WTC11 (cell line): ENCODE results near the gene STXBP5.

Experiments
- CREB1 ChIP-seq: sonication (generic); formaldehyde crosslinking; IDR thresholded peaks from 2 replicates; pipeline ENCODE4 v1.8.0; 2023; ENCODE audit warnings: mild to moderate bottlenecking, missing genetic modification reagents
- CREM ChIP-seq: sonication (generic); formaldehyde crosslinking; IDR thresholded peaks from 2 replicates; pipeline ENCODE4 v1.8.1; 2022; ENCODE audit warnings: mild to moderate bottlenecking, missing genetic modification reagents, moderate library complexity
- ELF4 ChIP-seq: sonication (generic); formaldehyde crosslinking; IDR thresholded peaks from 2 replicates; pipeline ENCODE4 v1.8.1; 2022; ENCODE audit warnings: low read depth, mild to moderate bottlenecking, moderate library complexity, missing genetic modification reagents
- GABPB1 ChIP-seq: sonication (generic); formaldehyde crosslinking; IDR thresholded peaks from 2 replicates; pipeline ENCODE4 v1.8.1; 2023; ENCODE audit warnings: mild to moderate bottlenecking, missing genetic modification reagents
- MAX ChIP-seq: sonication (generic); formaldehyde crosslinking; IDR thresholded peaks from 2 replicates; pipeline ENCODE4 v1.8.0; 2022; ENCODE audit warnings: mild to moderate bottlenecking, missing genetic modification reagents
- NFE2L1 ChIP-seq: sonication (generic); formaldehyde crosslinking; IDR thresholded peaks from 2 replicates; pipeline ENCODE4 v1.8.1; 2023; ENCODE audit warnings: missing genetic modification reagents
- USF2 ChIP-seq: sonication (generic); formaldehyde crosslinking; IDR thresholded peaks from 2 replicates; pipeline ENCODE4 v1.8.1; 2023; ENCODE audit warnings: mild to moderate bottlenecking, missing genetic modification reagents, moderate library complexity
- TF ChIP-seq, protein P1 (sequence below): sonication (generic); formaldehyde crosslinking; IDR thresholded peaks from 2 replicates; pipeline ENCODE4 v1.8.1; 2023; ENCODE audit warnings: mild to moderate bottlenecking, missing genetic modification reagents
- TF ChIP-seq, protein P2 (sequence below): fragments of 200-600 bp; IDR thresholded peaks from 2 replicates; pipeline ENCODE4 v1.8.0; 2022; ENCODE audit warnings: antibody characterized with exemption

DNA sequence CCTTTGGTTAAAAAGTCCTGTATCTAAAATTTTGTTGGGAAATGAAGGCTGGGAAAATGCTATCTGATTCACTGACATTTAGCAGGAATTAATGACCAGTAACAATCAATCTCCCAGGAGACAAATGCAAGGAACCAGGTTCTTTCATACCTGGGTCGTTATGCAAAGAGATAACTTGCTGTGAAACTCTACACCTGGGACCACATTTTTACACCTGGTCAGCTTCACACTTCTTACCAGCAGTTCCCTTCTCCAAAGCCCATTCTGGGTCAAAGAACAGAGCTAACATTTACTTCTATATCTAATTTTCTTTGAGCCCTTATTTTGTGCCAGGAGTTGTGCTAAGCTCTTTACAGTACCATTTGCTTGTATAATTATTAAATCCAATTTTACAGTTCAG is 27.4 kb upstream of the STXBP5 start:
- TF ChIP-seq USF2 (no peak), ELF4 (CRISPR knock-in tag) (no peak), CREB1 (CRISPR knock-in tag) (no peak), MAX (CRISPR knock-in tag) (no peak), CREM (CRISPR knock-in tag) (no peak), GABPB1 (no peak), NFE2L1 (CRISPR knock-in tag) (no peak)
- TF ChIP-seq, protein P1, sequence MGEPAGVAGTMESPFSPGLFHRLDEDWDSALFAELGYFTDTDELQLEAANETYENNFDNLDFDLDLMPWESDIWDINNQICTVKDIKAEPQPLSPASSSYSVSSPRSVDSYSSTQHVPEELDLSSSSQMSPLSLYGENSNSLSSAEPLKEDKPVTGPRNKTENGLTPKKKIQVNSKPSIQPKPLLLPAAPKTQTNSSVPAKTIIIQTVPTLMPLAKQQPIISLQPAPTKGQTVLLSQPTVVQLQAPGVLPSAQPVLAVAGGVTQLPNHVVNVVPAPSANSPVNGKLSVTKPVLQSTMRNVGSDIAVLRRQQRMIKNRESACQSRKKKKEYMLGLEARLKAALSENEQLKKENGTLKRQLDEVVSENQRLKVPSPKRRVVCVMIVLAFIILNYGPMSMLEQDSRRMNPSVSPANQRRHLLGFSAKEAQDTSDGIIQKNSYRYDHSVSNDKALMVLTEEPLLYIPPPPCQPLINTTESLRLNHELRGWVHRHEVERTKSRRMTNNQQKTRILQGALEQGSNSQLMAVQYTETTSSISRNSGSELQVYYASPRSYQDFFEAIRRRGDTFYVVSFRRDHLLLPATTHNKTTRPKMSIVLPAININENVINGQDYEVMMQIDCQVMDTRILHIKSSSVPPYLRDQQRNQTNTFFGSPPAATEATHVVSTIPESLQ (CRISPR knock-in tag): no peak
- TF ChIP-seq, protein P2, sequence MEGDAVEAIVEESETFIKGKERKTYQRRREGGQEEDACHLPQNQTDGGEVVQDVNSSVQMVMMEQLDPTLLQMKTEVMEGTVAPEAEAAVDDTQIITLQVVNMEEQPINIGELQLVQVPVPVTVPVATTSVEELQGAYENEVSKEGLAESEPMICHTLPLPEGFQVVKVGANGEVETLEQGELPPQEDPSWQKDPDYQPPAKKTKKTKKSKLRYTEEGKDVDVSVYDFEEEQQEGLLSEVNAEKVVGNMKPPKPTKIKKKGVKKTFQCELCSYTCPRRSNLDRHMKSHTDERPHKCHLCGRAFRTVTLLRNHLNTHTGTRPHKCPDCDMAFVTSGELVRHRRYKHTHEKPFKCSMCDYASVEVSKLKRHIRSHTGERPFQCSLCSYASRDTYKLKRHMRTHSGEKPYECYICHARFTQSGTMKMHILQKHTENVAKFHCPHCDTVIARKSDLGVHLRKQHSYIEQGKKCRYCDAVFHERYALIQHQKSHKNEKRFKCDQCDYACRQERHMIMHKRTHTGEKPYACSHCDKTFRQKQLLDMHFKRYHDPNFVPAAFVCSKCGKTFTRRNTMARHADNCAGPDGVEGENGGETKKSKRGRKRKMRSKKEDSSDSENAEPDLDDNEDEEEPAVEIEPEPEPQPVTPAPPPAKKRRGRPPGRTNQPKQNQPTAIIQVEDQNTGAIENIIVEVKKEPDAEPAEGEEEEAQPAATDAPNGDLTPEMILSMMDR: no peak
